Astrocyte (in vitro differentiated cells and primary cell): Measurements from ENCODE around the gene IMPA2. TPM values are rescaled to one million over a fixed set of nuclear protein-coding genes. Genes with fewer than 3 reads are reported as not detected.

Experiments
- DNase-seq: peaks from one replicate; pipeline ENCODE4 v3.0.0-alpha.2; 2010; ENCODE audit warnings: low read depth
- FAIRE-seq: peaks from 2 replicates; lab custom pipeline; 2011; peaks lifted over from hg19 to GRCh38; lab: Jason Lieb, UNC
- H2AFZ ChIP-seq: 2 replicates; pipeline ENCODE4 v1.6.0; 2012; ENCODE audit warnings: low read depth, low read length, inconsistent platforms
- H3K27ac ChIP-seq: 2 replicates; pipeline ENCODE4 v1.5.1; 2011; ENCODE audit warnings: low read depth, low read length, inconsistent platforms
- H3K27me3 ChIP-seq: 2 replicates; pipeline ENCODE4 v1.6.0; 2011; ENCODE audit warnings: low read length, inconsistent platforms; ENCODE audit not compliant: insufficient read depth
- H3K36me3 ChIP-seq: 2 replicates; pipeline ENCODE4 v1.5.1; 2011; ENCODE audit warnings: low read length, inconsistent platforms; ENCODE audit not compliant: insufficient read depth
- H3K4me1 ChIP-seq: 2 replicates; pipeline ENCODE4 v1.5.1; 2011; ENCODE audit warnings: low read length, inconsistent platforms; ENCODE audit not compliant: insufficient read depth
- H3K4me2 ChIP-seq: 2 replicates; pipeline ENCODE4 v1.6.0; 2012; ENCODE audit warnings: low read length, inconsistent platforms
- H3K4me3 ChIP-seq: 2 replicates; pipeline ENCODE4 v1.5.1; 2011; ENCODE audit warnings: low read depth, mild to moderate bottlenecking, low read length, inconsistent platforms; ENCODE audit not compliant: insufficient read depth
- H3K79me2 ChIP-seq: 2 replicates; pipeline ENCODE4 v1.6.0; 2012; ENCODE audit warnings: mild to moderate bottlenecking, low read length, inconsistent platforms; ENCODE audit not compliant: insufficient read depth
- H3K9ac ChIP-seq: 2 replicates; pipeline ENCODE4 v1.6.0; 2012; ENCODE audit warnings: mild to moderate bottlenecking, low read length, inconsistent platforms
- H3K9me3 ChIP-seq: 2 replicates; pipeline ENCODE4 v1.5.1; 2012; ENCODE audit warnings: low read depth, mild to moderate bottlenecking, low read length, inconsistent platforms; ENCODE audit not compliant: insufficient read depth
- H4K20me1 ChIP-seq: 2 replicates; pipeline ENCODE4 v1.6.0; 2012; ENCODE audit warnings: low read length, inconsistent platforms; ENCODE audit not compliant: insufficient read depth
- H3K27ac Mint-ChIP-seq: one replicate; pipeline ENCODE4 v1.8.0; 2021; ENCODE audit warnings: mild to moderate bottlenecking, mixed read lengths; ENCODE audit not compliant: unreplicated experiment
- H3K27me3 Mint-ChIP-seq: one replicate; pipeline ENCODE4 v1.8.0; 2021; ENCODE audit warnings: low read depth, mixed read lengths; ENCODE audit not compliant: unreplicated experiment
- H3K36me3 Mint-ChIP-seq: one replicate; pipeline ENCODE4 v1.8.0; 2021; ENCODE audit warnings: low read depth, mixed read lengths; ENCODE audit not compliant: unreplicated experiment
- H3K4me1 Mint-ChIP-seq: one replicate; pipeline ENCODE4 v1.8.0; 2021; ENCODE audit warnings: low read depth, mixed read lengths; ENCODE audit not compliant: unreplicated experiment
- H3K4me3 Mint-ChIP-seq: one replicate; pipeline ENCODE4 v1.8.0; 2021; ENCODE audit warnings: mild to moderate bottlenecking, moderate library complexity, mixed read lengths; ENCODE audit not compliant: unreplicated experiment
- H3K9me3 Mint-ChIP-seq: one replicate; pipeline ENCODE4 v1.8.0; 2021; ENCODE audit warnings: mild to moderate bottlenecking, mixed read lengths; ENCODE audit not compliant: unreplicated experiment
- CTCF ChIP-seq: IDR thresholded peaks from 2 replicates; pipeline ENCODE4 v1.5.1; 2011; ENCODE audit warnings: low read depth, mild to moderate bottlenecking, inconsistent platforms, low read length, moderate library complexity; ENCODE audit not compliant: insufficient read depth
- EZH2 ChIP-seq: IDR thresholded peaks from 2 replicates; pipeline ENCODE4 v1.6.1; 2012; ENCODE audit warnings: mild to moderate bottlenecking, low read length, inconsistent platforms; ENCODE audit not compliant: insufficient read depth
- total RNA-seq: library from RNA; stranded (reverse); gene quantifications from 2 replicates; pipeline ENCODE4 v1.2.1, GENCODE V29; 2021

The IMPA2 gene
- total RNA-seq, 1 donor from 2014 or later: 4.8 TPM

- Histone ChIP-seq H3K27me3 (no peaks in the 10 kb centered on the region), H3K4me2 (no peak overlapping the region), H3K4me1 (no peaks in the 10 kb centered on the region), H3K27ac (no peak overlapping the region), H4K20me1 (no peaks in the 10 kb centered on the region), H3K9ac (no peak overlapping the region), H3K36me3 (no peaks in the 10 kb centered on the region), H2AFZ (no peak overlapping the region), H3K4me3 (no peak overlapping the region), H3K79me2 (no peaks in the 10 kb centered on the region), H3K9me3 (no peaks in the 10 kb centered on the region)
- H3K4me1 Mint-ChIP-seq: peaks cover 2% of the 10 kb centered on the region
- no peak overlapping the region for H3K27ac Mint-ChIP-seq
- H3K36me3 Mint-ChIP-seq: no peaks in the 10 kb centered on the region
- FAIRE-seq: no peak
- no peak overlapping the region for H3K4me3 Mint-ChIP-seq
- no peak for DNase-seq
- TF ChIP-seq CTCF (no peak), EZH2 (no peak)
- peaks cover 3% of the 10 kb centered on the region for H3K9me3 Mint-ChIP-seq
- peaks cover 7% of the 10 kb centered on the region for H3K27me3 Mint-ChIP-seq
Measured at GRCh38 chr18:11940956-11941355, 40.4 kb upstream of the IMPA2 start.

GRCh38 chr18:11943551-11943950 lies 37.8 kb upstream of the IMPA2 start:
- Histone ChIP-seq H2AFZ (no peak overlapping the region), H4K20me1 (no peaks in the 10 kb centered on the region), H3K9me3 (no peaks in the 10 kb centered on the region), H3K9ac (no peak overlapping the region), H3K4me2 (no peak overlapping the region), H3K27ac (no peak overlapping the region), H3K4me1 (peaks cover 15% of the 10 kb centered on the region), H3K79me2 (no peaks in the 10 kb centered on the region), H3K4me3 (no peak overlapping the region), H3K27me3 (no peaks in the 10 kb centered on the region), H3K36me3 (no peaks in the 10 kb centered on the region)
- FAIRE-seq (no peak), DNase-seq (no peak)
- no peak overlapping the region for H3K27ac Mint-ChIP-seq
- no peaks in the 10 kb centered on the region for H3K36me3 Mint-ChIP-seq
- H3K27me3 Mint-ChIP-seq: no peaks in the 10 kb centered on the region
- TF ChIP-seq CTCF: no peak
- no peak for TF ChIP-seq EZH2
- peaks cover 14% of the 10 kb centered on the region for H3K4me1 Mint-ChIP-seq
- peaks cover 3% of the 10 kb centered on the region for H3K9me3 Mint-ChIP-seq
- no peak overlapping the region for H3K4me3 Mint-ChIP-seq

DNA sequence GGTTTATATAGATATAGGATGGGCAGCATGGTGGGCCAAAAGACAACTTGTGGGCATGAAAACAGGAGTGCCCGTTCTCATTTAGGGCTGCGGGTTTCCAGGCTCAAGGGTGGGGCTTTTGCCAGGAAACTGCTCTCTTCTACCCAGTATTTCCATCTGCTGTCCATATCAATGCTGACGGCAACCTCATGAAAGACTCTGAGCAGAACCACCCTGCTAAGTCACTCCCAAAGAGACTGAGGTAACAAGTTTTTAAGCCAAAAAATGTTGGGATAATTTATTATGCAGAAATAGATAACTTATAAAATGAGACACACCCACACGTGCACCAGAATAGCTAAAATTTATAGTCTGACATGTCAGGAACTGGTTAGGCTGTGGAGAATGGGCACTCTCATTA lies 37.1 kb upstream of the IMPA2 start:
- Mint-ChIP-seq H3K36me3 (no peaks in the 10 kb centered on the region), H3K9me3 (peaks cover 3% of the 10 kb centered on the region), H3K4me1 (peaks cover 21% of the 10 kb centered on the region), H3K27me3 (no peaks in the 10 kb centered on the region), H3K27ac (no peak overlapping the region), H3K4me3 (no peak overlapping the region)
- no peak overlapping the region for H2AFZ ChIP-seq
- DNase-seq: no peak
- H3K9ac ChIP-seq: no peak overlapping the region
- no peak overlapping the region for H3K27ac ChIP-seq
- FAIRE-seq: no peak
- H3K27me3 ChIP-seq: no peaks in the 10 kb centered on the region
- no peaks in the 10 kb centered on the region for H3K36me3 ChIP-seq
- TF ChIP-seq CTCF (no peak), EZH2 (no peak)
- H3K9me3 ChIP-seq: no peaks in the 10 kb centered on the region
- peaks cover 22% of the 10 kb centered on the region for H3K4me1 ChIP-seq
- H4K20me1 ChIP-seq: no peaks in the 10 kb centered on the region
- no peak overlapping the region for H3K4me2 ChIP-seq
- H3K79me2 ChIP-seq: no peaks in the 10 kb centered on the region
- H3K4me3 ChIP-seq: no peak overlapping the region
